Measurements from ENCODE around the gene TNFRSF19. TPM values are rescaled to one million over a fixed set of nuclear protein-coding genes. Genes with fewer than 3 reads are reported as not detected.

The TNFRSF19 gene
- total RNA-seq, 5 donors from 2014 or later (not counting 1 experiment from before 2014, with no cell fraction given): 0.19 to 0.35 (median 0.24) TPM; not detected in 1

- Mint-ChIP-seq H3K36me3 (no peaks in the 10 kb centered on the region), H3K9me3 (no peaks in the 10 kb centered on the region), H3K4me3 (no peak overlapping the region), H3K27ac (no peak overlapping the region), H3K4me1 (peaks cover 0 to 4% (median 0%) of the 10 kb centered on the region in 3 donors), H3K27me3 (peaks cover 7 to 20% of the 10 kb centered on the region in 2 donors)
- peaks cover 0 to 16% of the 10 kb centered on the region in 2 experiments for H3K27me3 ChIP-seq (replicated peaks in 1 of 2; ENCODE audit: control insufficient read depth in 2 of 2, extremely low read depth in 1 of 2, insufficient read depth in 2 of 2, low read length in 1 of 2)
- no peaks in the 10 kb centered on the region for H3K4me1 ChIP-seq (ENCODE audit: control insufficient read depth in 1 of 2, extremely low read depth in 1 of 2, insufficient read depth in 2 of 2, low read length in 2 of 2)
- CTCF ChIA-PET: no interaction called here
- POLR2A ChIA-PET: no interaction called here
- no peaks in the 10 kb centered on the region for H3K9me3 ChIP-seq
- H3K4me3 ChIP-seq (ENCODE audit: control insufficient read depth in 1 of 2, extremely low read depth in 1 of 2, low read length in 1 of 2): no peak overlapping the region
- DNase-seq (no peak), ATAC-seq (replicated peaks in 1 of 4) (no peak)
- 60% methylated on average over 2 of the region's 8 CpGs for WGBS (ENCODE audit: insufficient coverage)
- H3K36me3 ChIP-seq (ENCODE audit: control insufficient read depth in 2 of 2, extremely low read depth in 1 of 2, insufficient read depth in 1 of 2, low read length in 1 of 2): no peaks in the 10 kb centered on the region
- no peak overlapping the region for H3K27ac ChIP-seq (ENCODE audit: low read length)
Observed at GRCh38 chr13:23627410-23627809, 57.2 kb downstream of the TNFRSF19 start.

GRCh38 chr13:23628250-23628649 lies 58.0 kb downstream of the TNFRSF19 start:
- 100% methylated on average over 1 of the region's 3 CpGs for WGBS (ENCODE audit: insufficient coverage)
- POLR2A ChIA-PET: interaction anchor here in 1 of 2 donors (0.6 kb wide), 1 partner anchor 247 kb away, joined by 6 read pairs; no protein-coding TSS in a partner anchor
- no peak overlapping the region for H3K27ac Mint-ChIP-seq
- peaks cover 0 to 16% of the 10 kb centered on the region in 2 experiments for H3K27me3 ChIP-seq (replicated peaks in 1 of 2; ENCODE audit: control insufficient read depth in 2 of 2, extremely low read depth in 1 of 2, insufficient read depth in 2 of 2, low read length in 1 of 2)
- H3K9me3 ChIP-seq: no peaks in the 10 kb centered on the region
- no peaks in the 10 kb centered on the region for H3K9me3 Mint-ChIP-seq
- ATAC-seq (replicated peaks in 1 of 4): no peak
- no peaks in the 10 kb centered on the region for H3K36me3 Mint-ChIP-seq
- H3K4me1 ChIP-seq (ENCODE audit: control insufficient read depth in 1 of 2, extremely low read depth in 1 of 2, insufficient read depth in 2 of 2, low read length in 2 of 2): no peaks in the 10 kb centered on the region
- CTCF ChIA-PET: no interaction called here
- peaks cover 7 to 21% of the 10 kb centered on the region in 2 donors for H3K27me3 Mint-ChIP-seq
- no peak overlapping the region for H3K27ac ChIP-seq (ENCODE audit: low read length)
- no peak overlapping the region for H3K4me3 ChIP-seq (ENCODE audit: control insufficient read depth in 1 of 2, extremely low read depth in 1 of 2, low read length in 1 of 2)
- peaks cover 0 to 4% (median 0%) of the 10 kb centered on the region in 3 donors for H3K4me1 Mint-ChIP-seq
- H3K4me3 Mint-ChIP-seq: no peak overlapping the region
- DNase-seq: no peak
- H3K36me3 ChIP-seq (ENCODE audit: control insufficient read depth in 2 of 2, extremely low read depth in 1 of 2, insufficient read depth in 1 of 2, low read length in 1 of 2): no peaks in the 10 kb centered on the region

GRCh38 chr13:23628765-23629565 lies 58.8 kb downstream of the TNFRSF19 start:
- ChIA-PET POLR2A (interaction anchor here in 1 of 2 donors (0.6 kb wide), 1 partner anchor 246 kb away, joined by 6 read pairs; no protein-coding TSS in a partner anchor), CTCF (no interaction called here)
- H3K27me3 Mint-ChIP-seq: peaks cover 7 to 21% of the 10 kb centered on the region in 2 donors
- Histone ChIP-seq H3K27ac (ENCODE audit: low read length) (no peak overlapping the region), H3K9me3 (no peaks in the 10 kb centered on the region), H3K4me1 (ENCODE audit: control insufficient read depth in 1 of 2, extremely low read depth in 1 of 2, insufficient read depth in 2 of 2, low read length in 2 of 2) (no peaks in the 10 kb centered on the region), H3K27me3 (replicated peaks in 1 of 2; ENCODE audit: control insufficient read depth in 2 of 2, extremely low read depth in 1 of 2, insufficient read depth in 2 of 2, low read length in 1 of 2) (peaks cover 0 to 16% of the 10 kb centered on the region in 2 experiments), H3K36me3 (ENCODE audit: control insufficient read depth in 2 of 2, extremely low read depth in 1 of 2, insufficient read depth in 1 of 2, low read length in 1 of 2) (no peaks in the 10 kb centered on the region), H3K4me3 (ENCODE audit: control insufficient read depth in 1 of 2, extremely low read depth in 1 of 2, low read length in 1 of 2) (no peak overlapping the region)
- H3K9me3 Mint-ChIP-seq: no peaks in the 10 kb centered on the region
- WGBS (ENCODE audit: insufficient coverage): 63% methylated on average over 2 of the region's 5 CpGs
- DNase-seq: no peak
- no peaks in the 10 kb centered on the region for H3K36me3 Mint-ChIP-seq
- peaks cover 0 to 4% (median 0%) of the 10 kb centered on the region in 3 donors for H3K4me1 Mint-ChIP-seq
- ATAC-seq (replicated peaks in 1 of 4): no peak
- no peak overlapping the region for H3K4me3 Mint-ChIP-seq
- no peak overlapping the region for H3K27ac Mint-ChIP-seq

- ChIA-PET CTCF (no interaction called here), POLR2A (no interaction called here)
- WGBS (ENCODE audit: insufficient coverage): 86% methylated on average over 4 of the region's 6 CpGs
Observed at GRCh38 chr13:23629566-23630272, 59.5 kb downstream of the TNFRSF19 start.

GRCh38 chr13:23630349-23631093 lies 60.3 kb downstream of the TNFRSF19 start:
- Histone ChIP-seq H3K36me3 (ENCODE audit: control insufficient read depth in 2 of 2, extremely low read depth in 1 of 2, insufficient read depth in 1 of 2, low read length in 1 of 2) (no peaks in the 10 kb centered on the region), H3K27ac (ENCODE audit: low read length) (no peak overlapping the region), H3K27me3 (replicated peaks in 1 of 2; ENCODE audit: control insufficient read depth in 2 of 2, extremely low read depth in 1 of 2, insufficient read depth in 2 of 2, low read length in 1 of 2) (peaks cover 0 to 16% of the 10 kb centered on the region in 2 experiments), H3K4me3 (ENCODE audit: control insufficient read depth in 1 of 2, extremely low read depth in 1 of 2, low read length in 1 of 2) (no peak overlapping the region), H3K9me3 (no peaks in the 10 kb centered on the region), H3K4me1 (ENCODE audit: control insufficient read depth in 1 of 2, extremely low read depth in 1 of 2, insufficient read depth in 2 of 2, low read length in 2 of 2) (no peaks in the 10 kb centered on the region)
- H3K4me3 Mint-ChIP-seq: no peak overlapping the region
- no peak for ATAC-seq (replicated peaks in 1 of 4)
- no peaks in the 10 kb centered on the region for H3K9me3 Mint-ChIP-seq
- POLR2A ChIA-PET: no interaction called here
- DNase-seq: no peak
- no CpG with 5 or more reads among the region's 5 CpGs for WGBS (ENCODE audit: insufficient coverage)
- H3K4me1 Mint-ChIP-seq: peaks cover 0 to 4% (median 0%) of the 10 kb centered on the region in 3 donors
- H3K27ac Mint-ChIP-seq: no peak overlapping the region
- H3K27me3 Mint-ChIP-seq: peaks cover 7 to 21% of the 10 kb centered on the region in 2 donors
- CTCF ChIA-PET: no interaction called here
- no peaks in the 10 kb centered on the region for H3K36me3 Mint-ChIP-seq

More at GRCh38 chr13:23629566-23630272, 59.5 kb downstream of the TNFRSF19 start:
- H3K4me1 Mint-ChIP-seq: peaks cover 0 to 4% (median 0%) of the 10 kb centered on the region in 3 donors
- H3K4me3 Mint-ChIP-seq: no peak overlapping the region
- Histone ChIP-seq H3K4me1 (ENCODE audit: control insufficient read depth in 1 of 2, extremely low read depth in 1 of 2, insufficient read depth in 2 of 2, low read length in 2 of 2) (no peaks in the 10 kb centered on the region), H3K27me3 (replicated peaks in 1 of 2; ENCODE audit: control insufficient read depth in 2 of 2, extremely low read depth in 1 of 2, insufficient read depth in 2 of 2, low read length in 1 of 2) (peaks cover 0 to 16% of the 10 kb centered on the region in 2 experiments), H3K27ac (ENCODE audit: low read length) (no peak overlapping the region), H3K4me3 (ENCODE audit: control insufficient read depth in 1 of 2, extremely low read depth in 1 of 2, low read length in 1 of 2) (no peak overlapping the region), H3K36me3 (ENCODE audit: control insufficient read depth in 2 of 2, extremely low read depth in 1 of 2, insufficient read depth in 1 of 2, low read length in 1 of 2) (no peaks in the 10 kb centered on the region), H3K9me3 (no peaks in the 10 kb centered on the region)
- H3K27me3 Mint-ChIP-seq: peaks cover 7 to 21% of the 10 kb centered on the region in 2 donors
- no peak overlapping the region for H3K27ac Mint-ChIP-seq
- H3K36me3 Mint-ChIP-seq: no peaks in the 10 kb centered on the region
- ATAC-seq (replicated peaks in 1 of 4) (no peak), DNase-seq (no peak)
- no peaks in the 10 kb centered on the region for H3K9me3 Mint-ChIP-seq
